NCI-H446 treated with DMSO at 0.1 percent for 48 hours (cell line): ENCODE results near the gene EWSR1.
A peak's percentile ranks its signal among the peaks of the same experiment; 100 is the strongest.
"Not testable (repeated sequence)": the region's sequence is repeated elsewhere in the genome, so short reads cannot be mapped to it uniquely, and the experiment has no call there.

Experiments
- DNase-seq: peaks from one replicate; lab custom pipeline; 2025; lab: John Stamatoyannopoulos, UW

EWSR1 gene

GRCh38 chr22:29267858-29268510 lies at the start of gene EWSR1, which contains the start of gene RHBDD3:
Gene EWSR1 (plus strand): TSS chr22:29268268. CDS start chr22:29268337, 69 bp downstream.
Gene RHBDD3 (minus strand): TSS chr22:29267981. CDS start chr22:29265626, 2,355 bp downstream.
- peak; percentile 92 for DNase-seq

DNA sequence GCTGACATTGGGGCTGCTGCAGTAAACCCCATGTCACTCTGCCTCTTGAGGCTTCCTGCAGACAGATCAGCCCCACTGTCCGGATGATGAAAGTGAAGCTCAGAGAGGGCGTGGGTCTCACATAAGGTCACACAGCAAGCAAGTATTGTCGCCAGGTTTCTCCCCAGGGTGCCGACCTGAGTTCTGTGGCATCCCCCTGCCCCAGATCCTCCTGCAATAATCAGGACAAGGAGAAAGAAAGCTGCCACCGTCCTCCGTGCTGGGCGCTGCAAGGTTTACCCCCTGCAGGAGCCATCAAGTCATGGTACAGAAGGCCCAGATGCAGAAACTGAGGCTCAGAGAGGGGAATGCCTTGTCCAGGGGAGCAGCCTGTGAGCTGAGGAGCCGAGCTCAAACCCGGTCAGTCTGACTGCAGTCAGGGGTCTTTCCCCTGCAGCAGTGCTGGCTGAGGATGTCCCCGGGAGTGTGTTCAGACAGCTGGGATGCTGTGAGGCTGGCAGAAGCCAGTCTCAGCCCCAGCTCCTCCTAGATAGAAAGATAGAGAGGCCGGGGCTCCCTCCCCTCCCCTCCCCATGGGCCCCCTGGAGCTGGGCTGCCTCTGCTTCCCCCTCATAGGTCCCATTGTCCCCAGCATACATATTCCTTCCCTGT lies 49.2 kb upstream of the EWSR1 start:
- DNase-seq = no peak

DNA sequence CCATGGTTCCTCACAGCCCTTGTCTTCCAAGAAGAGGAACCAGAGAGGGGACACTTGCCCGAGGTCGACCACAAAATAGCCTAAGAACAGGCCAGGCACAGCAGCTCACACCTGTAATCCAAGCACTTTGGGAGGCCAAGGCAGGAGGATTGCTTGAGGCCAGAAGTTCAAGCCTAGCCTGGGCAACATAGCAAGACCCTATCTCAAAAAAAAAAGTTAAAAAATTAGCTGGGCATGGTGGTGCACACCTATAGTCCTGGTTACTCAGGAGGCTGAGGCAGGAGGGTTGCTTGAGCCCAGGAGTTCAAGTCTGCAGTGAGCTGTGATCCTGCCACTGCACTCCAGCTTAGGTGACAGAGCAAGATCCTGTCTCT lies 48.7 kb upstream of the EWSR1 start:
- DNase-seq = not testable (repeated sequence)

DNA sequence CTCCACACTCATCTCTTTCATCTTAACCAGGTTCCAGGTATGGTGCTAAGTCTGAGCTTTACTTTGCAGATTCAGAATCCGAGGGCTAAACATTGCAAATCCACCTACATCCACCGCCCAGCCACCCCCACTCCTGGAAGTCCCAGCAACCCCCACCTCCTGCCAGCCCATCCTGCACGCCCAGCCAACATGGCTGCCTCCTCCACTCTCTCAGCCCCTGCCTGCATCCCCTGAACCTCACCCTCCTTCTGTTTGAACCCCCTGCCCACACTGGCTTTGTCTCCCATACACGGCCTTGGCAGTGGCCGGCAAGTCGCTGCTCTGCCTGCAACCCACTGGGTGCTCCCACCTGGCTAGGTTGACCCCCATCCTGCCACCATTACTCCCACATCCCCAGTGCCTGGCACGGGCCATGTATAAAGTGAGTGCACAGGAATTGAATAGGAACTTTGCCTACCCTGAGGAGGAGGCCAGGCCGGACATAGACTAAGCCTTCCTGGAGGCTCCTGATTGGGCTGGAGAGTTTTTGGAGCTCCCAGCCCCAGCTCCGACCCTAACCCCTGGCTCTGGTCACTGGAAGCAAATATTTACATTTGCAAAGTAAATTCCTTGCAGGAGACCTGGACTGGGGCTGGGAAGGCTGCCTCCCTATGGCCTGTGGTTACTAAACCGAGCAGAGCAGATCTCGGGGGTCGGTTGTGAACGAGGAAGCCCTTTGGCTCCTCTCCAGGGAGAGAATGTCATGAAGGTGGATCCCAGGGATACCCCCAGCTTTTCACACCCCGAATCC lies 48.0 kb upstream of the EWSR1 start:
- DNase-seq = no peak

DNA sequence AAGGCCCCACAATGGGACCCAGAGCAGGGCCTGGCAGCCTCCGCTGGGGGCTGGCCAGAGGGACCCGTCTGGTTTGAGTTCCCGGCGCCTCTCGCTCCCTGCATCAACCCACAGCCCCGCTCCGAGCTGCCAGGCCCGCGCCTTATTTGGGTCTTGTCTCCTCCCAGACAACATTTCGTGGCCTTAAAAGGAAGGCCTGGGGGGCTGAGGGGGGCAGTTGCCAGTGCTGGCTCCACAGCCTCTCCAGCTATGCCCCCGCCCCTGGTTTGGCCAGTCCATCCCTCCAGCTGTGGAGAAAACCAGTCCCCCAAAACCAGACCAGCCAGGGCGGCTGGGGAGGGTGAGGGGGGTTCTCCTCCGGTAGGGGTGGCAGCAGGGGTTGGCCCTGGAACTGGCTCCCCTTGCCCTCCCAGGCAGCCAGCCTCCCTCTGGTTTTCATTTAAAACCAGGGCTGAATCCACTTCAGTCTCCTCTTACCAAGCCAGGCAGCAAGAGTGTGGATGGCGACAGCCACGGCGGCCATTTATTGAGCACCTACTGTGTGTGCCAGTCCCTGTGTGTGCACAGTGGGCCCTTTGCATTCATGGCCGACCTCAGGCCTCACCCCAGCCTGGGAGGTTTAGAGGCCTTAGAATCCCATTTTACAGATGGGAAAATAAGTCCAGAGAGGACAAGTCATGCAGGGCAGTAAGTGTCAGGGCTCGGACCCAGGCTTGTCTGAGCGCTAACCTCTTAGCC lies 43.8 kb upstream of the EWSR1 start:
- DNase-seq = no peak

DNA sequence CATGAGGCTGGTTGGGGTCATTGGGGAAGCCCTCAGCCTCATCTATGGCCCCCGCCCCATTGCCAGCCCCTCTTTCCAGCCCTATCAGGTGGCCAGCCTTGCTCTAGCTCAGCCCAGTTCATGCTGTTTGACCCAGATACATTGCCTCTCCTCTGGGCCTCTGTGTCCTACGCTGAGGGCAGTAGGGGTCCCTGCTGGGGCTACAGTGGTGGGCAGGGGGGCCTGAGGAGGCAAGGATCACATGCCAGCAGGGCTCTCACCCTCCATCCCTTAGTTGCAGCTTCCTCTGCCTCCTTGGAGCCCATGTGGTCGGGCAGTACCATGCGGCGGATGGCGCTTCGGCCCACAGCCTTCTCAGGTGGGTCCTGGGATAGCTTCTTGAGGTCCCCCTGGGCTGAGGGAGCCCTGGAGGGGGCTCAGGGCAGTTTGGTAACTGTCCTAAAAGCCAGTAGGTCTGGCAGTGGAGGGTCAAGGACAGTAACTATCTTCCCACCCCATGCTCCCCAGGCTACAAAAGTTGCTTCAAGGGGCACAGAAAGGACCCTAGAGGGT lies 43.1 kb upstream of the EWSR1 start:
- DNase-seq = no peak

GRCh38 chr22:29225422-29226090 lies 42.5 kb upstream of the EWSR1 start:
- no peak for DNase-seq

- DNase-seq = no peak
These were observed 41.6 kb upstream of the EWSR1 start for GRCh38 chr22:29226351-29226981.

DNA sequence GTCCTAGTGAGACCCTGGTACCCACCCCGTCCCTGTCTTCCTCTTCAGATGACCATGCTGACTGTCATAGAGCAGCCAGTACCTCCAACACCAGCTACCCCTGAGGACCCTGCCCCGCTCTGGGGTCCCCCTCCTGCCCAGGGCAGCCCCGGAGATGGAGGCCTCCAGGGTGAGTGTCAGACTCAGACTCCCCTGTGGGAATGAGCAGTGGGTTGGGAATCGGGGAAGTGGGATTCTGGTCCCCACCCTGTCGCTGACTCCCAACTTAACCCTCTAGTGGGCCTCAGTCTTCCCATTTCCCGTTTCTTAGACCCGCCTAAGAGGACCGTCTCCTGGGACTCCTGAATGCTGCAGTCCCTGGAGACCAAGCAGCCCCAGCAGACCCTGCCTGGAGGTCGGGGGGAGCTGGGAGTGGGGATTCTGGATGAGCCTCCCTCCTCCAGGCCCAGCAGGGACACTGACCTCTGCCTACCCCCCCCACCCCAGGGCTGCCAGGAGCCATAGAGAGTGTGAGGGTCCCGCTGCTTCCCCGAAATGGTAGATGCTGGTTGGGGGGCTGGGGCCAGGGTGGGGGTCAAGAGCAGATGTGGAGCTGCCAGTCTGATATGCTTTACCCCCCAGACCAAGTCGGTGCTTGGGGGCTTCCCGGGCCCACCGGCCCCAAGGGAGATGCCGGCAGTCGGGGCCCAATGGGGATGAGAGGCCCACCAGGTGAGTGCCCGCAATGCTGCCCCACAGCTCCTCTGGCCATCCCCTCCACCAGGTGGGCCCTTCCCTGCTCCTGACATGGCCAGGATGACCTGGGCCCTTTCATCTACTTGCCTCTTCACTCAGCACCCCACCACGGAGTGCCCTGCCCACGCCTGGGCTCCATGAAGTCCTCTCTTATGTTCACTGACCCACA lies 36.8 kb upstream of the EWSR1 start:
- DNase-seq = no peak

DNA sequence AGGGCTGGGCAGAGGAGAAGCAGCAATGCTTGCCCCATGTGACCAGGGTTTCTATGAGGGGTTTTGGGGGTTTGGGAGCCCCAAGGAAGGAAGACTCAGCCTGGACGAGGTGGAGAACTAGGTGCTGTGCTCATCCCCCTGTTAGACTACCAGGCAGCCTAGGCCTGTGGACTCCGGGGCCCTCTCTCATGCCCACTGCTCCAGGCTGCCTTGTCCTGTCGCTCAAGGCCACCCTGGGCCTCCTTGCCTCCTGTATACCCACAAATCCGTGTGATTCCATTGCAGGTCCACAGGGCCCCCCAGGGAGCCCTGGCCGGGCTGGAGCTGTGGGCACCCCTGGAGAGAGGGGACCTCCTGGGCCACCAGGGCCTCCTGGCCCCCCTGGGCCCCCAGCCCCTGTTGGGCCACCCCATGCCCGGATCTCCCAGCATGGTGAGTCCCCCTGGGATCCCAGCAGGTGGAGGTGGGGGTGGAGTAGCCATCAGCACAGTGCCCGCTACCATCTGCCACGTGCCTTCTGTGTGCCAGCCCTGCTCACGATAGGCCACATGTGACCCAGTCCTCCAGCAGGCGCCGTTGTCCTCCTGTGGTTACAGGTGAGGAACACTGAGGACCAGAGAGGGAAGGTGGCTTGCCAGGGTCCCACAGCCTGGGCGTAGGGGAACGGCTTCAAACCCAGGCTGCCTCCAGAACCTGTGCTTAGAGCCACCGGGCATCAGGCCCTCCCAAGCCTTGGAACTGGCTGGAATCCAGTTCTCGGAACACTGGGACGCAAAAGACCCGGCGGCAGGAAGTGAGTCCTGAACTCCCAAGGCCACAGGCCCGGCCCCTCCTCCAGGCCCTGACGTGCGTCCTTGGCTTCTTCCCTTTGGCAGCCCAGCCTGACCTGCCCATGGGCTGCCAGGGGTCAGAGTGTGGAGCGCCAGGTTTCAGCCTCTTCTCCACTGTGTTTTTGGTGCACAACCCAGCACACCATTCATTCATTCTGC lies 35.8 kb upstream of the EWSR1 start:
- no peak for DNase-seq

DNA sequence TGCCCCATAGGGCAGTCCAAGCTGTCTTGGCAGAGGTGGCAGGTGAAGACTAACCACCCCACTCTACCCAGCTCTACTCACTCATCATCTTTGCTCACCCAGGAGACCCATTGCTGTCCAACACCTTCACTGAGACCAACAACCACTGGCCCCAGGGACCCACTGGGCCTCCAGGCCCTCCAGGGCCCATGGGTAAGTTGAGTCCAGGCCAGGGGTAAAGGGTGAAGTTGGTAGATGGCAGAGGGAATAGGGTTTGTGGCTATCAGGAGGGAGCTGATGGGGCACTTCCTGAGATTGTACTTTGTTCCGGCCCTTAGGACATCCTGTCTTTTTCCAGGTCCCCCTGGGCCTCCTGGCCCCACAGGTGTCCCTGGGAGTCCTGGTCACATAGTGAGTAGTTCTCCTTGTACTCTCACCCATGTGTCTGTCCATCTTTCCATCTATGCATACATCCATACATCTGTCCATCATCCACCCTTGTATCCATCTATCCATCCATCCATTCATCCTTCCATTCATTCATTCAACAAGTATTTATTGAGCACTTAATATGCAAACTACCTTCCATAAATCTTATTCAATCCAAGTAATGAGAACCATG lies 34.7 kb upstream of the EWSR1 start:
- no peak for DNase-seq

DNA sequence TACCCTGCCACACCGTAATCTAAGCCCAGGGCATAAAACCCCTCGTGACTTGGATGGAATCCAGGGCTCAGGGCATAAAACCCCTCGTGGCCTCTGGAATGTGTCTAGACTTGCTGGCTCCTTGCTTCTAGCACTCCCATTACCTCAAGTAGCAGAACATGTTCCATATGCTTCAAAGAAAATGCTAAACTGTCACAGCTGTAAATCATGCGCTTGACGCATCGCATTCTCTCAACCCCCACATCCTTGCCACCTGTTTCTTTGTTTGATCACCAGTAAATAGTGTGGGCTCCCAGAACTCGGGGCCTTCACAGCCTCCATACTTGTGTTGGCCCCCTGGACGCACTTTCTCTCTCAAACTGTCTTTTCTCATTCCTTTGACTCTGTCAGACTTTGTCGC lies 27.6 kb upstream of the EWSR1 start:
- DNase-seq = not testable (repeated sequence)

DNA sequence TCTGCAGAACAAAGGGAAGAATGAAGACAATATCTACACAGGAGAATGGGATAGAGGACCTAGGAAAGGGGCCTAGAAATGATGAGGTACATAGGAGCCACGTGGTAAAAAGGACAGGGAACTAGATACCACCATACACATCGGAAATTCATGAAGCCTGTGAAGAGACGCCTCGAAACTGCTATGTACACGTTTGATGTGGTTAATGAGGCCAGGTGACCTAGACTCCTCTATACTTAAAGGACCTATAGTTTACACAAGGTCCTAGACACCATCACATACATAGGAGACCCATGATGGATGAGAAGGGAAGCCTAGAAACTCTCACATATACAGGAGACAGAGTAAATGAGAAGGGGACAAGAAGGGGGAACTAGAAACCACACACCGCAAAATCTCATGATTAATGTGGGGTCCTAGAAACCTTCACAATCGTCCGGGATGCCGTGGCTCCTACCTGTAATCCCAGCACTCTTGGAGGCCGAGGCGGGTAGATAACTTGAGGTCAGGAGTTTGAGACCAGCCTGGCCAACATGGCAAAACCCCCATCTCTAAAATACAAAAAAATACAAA lies 24.1 kb upstream of the EWSR1 start:
- no peak for DNase-seq

GRCh38 chr22:29244785-29245625 lies 23.1 kb upstream of the EWSR1 start:
- no peak for DNase-seq

GRCh38 chr22:29245626-29246385 lies 22.3 kb upstream of the EWSR1 start:
- no peak for DNase-seq

DNA sequence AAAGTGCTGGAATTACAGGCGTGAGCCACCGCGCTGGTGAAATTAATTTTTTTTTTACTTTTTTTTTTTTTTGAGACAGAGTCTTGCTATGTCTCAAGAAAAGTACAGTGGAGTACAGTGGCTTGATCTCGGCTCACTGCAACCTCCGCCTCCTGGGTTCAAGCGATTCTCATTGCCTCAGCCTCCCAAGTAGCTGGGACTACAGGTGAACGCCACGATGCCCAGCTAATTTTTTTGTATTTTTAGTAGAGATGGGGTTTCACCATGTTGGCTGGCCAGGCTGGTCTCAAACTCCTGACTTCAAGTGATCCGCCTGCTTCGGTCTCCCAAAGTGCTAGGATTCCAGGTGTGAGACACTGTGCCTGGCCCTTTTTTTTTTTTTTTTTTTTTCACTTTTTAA lies 20.2 kb upstream of the EWSR1 start:
- not testable (repeated sequence) for DNase-seq
